Measurements from ENCODE around the gene CDH24.

GRCh38 chr14:23066368-23066767, 9.0 kb upstream of the CDH24 start:
- TF ChIP-seq POLR2AphosphoS5 (IDR thresholded peaks at IDR 0.05; ENCODE audit: low read depth) (no peak), GABPA (IDR thresholded peaks at IDR 0.05; ENCODE audit: low read depth) (no peak), REST (IDR thresholded peaks at IDR 0.05; ENCODE audit: insufficient replicate concordance, low read depth) (no peak)
- TF ChIP-seq, protein P1, sequence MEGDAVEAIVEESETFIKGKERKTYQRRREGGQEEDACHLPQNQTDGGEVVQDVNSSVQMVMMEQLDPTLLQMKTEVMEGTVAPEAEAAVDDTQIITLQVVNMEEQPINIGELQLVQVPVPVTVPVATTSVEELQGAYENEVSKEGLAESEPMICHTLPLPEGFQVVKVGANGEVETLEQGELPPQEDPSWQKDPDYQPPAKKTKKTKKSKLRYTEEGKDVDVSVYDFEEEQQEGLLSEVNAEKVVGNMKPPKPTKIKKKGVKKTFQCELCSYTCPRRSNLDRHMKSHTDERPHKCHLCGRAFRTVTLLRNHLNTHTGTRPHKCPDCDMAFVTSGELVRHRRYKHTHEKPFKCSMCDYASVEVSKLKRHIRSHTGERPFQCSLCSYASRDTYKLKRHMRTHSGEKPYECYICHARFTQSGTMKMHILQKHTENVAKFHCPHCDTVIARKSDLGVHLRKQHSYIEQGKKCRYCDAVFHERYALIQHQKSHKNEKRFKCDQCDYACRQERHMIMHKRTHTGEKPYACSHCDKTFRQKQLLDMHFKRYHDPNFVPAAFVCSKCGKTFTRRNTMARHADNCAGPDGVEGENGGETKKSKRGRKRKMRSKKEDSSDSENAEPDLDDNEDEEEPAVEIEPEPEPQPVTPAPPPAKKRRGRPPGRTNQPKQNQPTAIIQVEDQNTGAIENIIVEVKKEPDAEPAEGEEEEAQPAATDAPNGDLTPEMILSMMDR (IDR thresholded peaks at IDR 0.05; ENCODE audit: insufficient read depth, low read length), result no peak

Measured in HL-60 (cell line).